GM21619 (cell line): Measurements from ENCODE around the gene PPP2R2C.

Experiments
- ATAC-seq: cut with Tn5 transposase; IDR thresholded peaks from one replicate; pipeline ENCODE4 v1.9.1; 2021; ENCODE audit not compliant: unreplicated experiment

The PPP2R2C gene

DNA sequence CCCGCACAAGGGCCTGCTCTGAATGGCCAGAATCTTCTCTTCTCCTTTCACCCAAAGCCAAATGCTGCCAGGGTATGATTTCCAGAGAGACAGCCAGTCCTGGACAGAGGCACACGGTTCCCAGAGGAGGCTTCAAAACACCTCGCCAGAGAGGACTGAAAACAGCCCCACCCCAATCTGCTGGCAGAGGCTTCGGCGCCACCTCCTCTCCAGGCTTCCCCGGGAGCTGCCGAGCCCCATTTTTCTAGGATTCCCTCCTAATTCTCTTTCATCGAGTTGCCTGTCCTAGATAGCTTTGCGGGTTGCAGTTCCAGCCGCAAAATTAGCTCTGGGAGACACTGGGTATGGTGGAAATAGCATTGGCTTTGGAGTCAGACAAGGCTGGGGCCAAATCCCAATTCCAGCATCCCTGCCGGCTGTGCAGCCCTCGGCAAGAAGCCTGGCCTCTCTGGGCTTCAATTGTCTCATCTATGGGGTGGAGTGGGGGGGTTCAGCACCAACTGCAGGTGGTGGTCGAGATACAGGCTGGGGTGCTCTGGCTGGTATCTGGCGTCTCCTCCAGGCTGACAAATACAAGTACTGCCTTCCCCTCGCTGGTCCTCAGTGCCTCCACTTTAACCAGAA is 22.6 kb downstream of the PPP2R2C start:
- ATAC-seq, result no peak

DNA sequence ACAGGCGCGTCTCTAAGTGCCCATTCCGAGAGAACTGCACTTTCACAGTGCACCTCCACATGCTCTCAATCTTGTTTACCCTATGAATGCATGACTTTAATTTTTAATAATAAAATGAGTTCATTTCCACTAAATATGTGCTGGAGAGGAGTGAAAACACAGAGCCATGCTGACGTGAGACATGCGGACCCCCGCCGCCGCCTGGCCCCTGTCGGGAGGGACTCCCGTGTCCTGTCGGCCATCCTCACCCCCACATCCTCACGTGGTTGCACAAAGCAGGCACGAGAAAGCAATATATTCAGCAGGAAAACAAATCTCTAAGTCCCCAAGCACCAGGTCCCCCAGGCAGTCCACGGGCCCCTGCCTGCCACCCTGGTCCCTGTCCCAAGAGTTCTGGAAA is 23.1 kb downstream of the PPP2R2C start:
- no peak for ATAC-seq

DNA sequence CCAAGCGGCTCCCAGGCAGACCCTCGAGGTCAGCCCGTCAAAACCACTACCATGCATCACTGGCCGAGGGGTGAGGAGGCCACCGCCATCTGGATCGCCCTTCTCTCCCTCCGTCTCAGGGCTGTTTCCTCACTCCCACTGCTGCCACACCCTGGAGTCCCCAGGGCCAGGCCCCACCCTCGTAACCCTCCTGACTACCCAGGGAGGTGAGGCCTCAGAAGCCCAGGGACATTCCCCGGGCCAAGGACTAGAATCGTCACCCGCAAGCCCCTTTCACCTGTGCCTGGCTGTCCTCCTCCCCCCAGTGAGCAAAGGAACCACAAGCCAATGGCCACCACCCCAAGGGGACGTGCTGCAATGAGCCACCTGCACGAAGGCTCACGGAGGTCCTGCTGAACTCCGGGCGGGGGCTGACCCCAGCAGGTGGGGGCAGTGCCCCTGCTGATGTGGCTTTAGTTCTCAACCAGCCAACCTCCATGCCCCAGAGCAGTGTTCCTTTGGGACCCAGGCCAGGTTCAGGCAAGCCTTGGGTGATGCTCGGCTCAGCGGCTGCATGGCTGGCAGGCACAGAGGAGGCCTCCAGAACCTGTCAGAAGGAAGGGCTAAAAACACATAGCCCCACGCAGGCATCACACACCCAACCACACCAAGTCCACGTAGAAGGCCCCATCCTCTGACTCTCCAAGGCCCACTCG is 23.8 kb downstream of the PPP2R2C start:
- ATAC-seq, result no peak

DNA sequence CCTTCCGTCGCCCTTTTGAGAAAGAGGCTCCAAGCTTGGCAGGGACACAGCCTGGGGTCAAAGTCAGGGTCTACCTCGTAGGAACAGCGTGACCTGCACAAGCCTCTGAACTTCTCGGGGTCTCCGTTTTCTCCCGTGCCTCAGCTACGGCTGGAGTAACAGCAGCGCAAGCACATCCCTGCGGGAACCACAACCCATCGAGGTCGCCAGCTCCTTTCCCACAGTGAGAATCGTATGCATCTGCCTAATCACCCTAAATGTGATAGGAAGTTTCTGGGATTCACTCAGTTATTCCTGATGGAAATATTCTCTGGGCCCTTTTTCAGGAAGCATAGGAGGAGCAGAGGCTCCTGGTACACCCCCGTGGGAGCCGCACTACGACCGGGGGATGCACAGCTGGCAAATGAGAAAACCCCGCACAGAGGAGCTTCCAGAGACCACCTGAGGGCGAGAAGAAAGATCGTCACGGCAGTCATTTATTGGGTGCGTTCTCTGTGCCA is 24.7 kb downstream of the PPP2R2C start:
- ATAC-seq, result no peak

DNA sequence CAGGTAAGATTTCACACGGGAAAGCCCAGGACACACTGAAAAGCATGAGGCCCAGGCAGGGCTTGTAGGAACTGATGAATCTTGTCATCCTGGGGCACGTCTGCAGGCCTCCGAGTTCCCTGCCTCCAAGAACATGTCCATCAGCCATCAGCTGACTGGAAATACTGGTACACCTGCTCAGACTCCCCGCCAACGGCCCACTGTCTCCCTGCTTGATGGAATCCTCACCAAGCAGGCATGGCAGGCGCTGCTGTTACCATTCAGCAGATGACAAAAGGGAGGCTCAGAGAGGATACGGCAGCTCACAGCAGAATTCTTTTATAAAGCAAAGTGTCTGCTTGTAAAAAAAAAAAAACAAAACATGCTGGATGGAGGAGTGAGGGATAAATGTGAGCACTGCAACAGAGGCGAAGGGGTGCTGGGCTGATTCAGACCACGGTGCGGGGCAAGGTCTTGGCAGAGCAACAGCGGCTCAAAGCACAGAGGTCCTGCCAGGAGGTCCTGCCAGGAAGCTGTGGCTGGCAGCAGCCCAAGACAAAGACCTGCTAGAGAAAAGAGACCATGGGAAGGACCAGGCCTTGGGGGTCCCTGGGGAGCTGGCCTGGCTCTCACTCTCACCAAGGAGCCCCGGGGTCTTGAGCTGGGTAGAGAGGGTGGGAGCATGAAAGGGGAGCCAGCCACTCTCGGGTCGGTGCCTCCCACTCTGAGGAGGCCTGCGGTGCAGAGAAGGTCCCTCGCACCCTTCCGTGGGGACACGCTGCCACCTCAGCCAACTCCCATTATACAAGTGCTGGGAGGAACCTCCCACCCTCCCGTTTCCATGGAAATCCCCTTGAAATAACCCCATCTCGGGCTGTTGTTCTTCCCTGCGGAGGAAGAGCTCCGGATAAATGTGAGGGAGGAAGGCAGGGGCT is 25.6 kb downstream of the PPP2R2C start:
- ATAC-seq, result no peak

DNA sequence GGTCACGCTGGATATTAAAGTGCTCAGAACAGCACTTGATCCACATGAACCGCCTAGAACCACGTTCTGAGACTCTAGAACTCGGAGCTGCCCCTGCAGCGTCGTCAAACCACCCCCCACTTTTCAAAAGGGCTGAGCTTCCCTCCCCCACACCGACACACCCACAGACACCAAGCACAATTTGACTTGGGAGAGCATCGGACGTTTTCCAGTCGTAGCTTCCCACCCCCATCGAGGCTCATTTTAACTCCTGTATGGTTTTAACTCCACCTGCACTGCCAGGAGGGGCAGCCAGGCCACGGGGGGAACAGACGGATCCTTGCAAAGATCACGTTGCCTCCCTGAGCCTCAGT is 26.3 kb downstream of the PPP2R2C start:
- ATAC-seq, result no peak

DNA sequence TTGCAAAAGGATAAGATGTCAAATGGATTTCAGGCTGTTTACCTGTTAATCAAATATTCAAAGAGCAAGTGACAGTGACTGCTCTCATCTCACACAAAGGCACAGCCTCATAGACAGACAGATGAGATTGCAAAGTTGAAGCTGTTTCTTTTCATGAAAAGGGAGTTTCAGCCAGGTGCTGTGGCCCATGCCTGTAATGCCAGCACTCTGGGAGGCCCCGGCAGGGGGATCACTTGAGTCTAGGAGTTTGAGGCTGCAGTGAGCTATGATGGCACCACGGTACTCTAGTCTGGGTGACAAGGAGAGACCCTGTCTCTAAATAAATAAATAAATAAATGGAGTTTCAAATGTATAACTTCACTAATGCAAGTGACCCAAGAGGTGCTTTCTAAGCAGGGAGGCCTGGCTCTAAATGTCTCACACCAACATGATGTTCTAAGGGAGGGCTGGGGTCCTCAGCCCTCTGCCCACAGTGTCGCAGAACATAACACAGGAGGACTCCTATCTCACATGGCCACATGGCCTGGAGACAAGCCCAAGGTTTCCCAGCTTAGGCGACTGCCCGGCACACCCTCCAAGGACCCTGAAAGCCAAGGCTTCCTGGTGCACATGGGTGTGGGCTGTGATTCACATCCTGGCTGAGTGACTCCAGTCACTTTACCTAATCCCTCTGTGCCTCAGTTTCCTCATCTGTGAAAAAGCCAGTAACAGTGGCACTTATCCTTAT is 26.8 kb downstream of the PPP2R2C start:
- no peak for ATAC-seq

DNA sequence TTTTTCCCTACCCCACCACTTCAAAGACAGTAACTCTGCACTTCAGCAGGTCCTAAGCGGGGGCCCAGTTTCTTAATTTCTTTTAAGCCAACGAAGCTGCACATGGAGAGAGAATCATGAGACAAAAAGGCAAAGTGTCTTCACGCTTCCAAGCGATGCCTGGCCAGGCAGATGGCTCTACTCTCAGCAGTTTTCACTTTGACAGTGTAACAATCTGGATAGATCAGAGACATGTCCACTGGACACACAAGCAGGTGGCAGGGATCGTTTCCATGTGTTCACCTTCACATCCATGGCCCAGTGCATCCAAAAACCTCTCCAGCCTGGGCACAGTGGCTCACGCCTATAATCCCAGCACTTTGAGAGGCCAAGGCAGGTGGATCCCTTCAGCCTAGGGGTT is 27.8 kb downstream of the PPP2R2C start:
- no peak for ATAC-seq

DNA sequence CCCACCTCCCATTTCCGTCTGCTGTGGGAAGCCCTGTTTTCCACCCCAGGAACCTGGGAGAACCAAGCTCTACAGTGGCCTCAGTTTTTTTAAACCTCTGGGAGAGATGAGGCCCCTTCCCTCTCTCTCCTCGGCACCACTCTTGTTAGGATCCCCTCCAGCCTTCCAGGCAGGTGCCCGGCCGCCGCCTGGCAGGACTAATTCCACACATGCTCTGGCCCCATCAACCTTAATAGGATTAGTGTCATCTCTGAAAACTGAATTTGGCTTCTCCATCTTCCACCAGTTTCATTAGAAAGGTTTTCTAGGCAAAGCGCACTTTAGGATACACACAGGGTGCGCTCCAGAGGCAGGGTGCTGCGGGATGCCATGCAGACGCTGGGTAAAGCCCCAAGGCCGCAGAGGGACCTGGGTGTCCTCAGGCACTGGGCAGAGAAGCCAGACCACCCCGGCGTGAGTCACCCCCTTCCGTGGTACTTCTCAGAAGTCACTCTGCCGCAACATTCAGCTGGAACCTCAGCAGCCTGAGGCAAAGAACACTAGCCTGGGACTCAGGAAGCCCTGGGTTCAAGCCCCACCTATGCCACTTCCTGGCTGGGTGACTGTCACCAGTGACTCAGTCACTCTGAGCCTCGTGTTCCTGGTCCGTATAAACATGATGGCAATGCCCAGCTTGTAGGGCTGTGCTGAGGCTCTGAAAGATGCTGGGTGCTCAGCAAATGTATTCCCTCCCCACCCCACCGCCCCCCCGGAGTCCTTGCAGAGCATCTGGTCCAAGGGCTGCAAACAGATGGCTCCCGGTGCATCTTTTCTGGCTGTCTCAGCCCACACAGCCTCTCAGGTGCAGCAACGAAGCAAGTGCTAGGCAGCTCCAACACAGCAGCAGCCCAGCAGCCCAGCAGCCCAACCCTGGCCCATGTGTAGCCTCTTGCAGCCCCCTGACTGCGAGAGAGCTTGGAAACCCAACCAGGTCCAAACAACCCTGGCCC is 29.1 kb downstream of the PPP2R2C start:
- no peak for ATAC-seq

DNA sequence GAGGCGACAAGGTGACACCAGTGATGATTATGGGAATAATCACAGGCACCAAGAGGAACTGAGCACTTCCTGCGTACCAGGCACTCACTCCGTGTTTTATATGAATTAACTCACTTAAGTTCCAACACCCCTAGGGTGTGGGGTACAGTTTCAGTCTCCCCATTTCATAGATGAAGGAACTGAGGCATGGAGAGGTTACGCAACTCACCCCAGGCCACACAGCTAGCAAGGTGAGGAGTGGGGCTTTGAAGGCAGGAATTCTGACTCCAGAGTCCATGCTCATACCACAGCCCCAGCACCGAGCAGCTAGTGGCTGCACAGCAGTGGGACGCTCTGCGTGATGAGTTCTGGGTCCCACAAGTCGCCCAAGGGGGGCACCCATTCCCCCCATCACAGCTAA is 29.9 kb downstream of the PPP2R2C start:
- ATAC-seq, result no peak

DNA sequence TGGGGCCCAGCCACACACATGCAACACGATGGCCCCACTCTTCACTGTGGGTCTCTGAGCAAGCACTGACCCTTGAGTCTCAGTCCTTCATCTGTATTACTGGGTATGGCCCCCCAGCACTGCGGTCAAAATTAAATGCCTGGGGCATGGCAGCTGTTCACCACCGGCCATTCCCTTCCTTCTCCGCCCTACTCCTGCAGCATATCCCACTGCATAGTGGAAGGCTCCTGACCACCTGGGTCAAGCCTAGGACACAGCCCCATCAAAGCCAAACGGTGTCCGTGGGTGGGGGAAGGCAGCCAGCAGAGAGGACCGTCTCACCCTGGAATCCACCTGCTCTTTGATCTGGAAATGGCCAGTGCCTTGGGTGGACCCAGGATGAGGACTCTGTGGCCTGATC is 30.7 kb downstream of the PPP2R2C start:
- ATAC-seq, result no peak

DNA sequence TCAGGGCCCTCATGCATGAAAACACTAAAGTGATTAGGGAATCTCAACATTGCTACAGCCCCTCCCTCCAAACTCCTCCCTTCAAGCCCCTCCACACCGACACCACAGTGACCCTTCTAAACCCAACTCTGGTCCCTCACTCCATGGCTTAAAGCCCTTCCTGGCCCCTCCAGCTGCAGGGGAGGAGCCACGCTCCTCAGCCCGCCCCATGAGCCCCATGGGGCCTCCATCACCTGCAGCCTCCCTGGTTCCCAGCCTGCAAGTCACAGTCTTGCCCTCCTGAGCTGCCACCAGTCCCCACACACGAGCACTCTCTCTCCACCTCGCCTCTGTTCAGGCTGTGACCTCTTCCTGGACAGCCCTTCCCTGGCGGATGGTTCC is 31.2 kb downstream of the PPP2R2C start:
- no peak for ATAC-seq

DNA sequence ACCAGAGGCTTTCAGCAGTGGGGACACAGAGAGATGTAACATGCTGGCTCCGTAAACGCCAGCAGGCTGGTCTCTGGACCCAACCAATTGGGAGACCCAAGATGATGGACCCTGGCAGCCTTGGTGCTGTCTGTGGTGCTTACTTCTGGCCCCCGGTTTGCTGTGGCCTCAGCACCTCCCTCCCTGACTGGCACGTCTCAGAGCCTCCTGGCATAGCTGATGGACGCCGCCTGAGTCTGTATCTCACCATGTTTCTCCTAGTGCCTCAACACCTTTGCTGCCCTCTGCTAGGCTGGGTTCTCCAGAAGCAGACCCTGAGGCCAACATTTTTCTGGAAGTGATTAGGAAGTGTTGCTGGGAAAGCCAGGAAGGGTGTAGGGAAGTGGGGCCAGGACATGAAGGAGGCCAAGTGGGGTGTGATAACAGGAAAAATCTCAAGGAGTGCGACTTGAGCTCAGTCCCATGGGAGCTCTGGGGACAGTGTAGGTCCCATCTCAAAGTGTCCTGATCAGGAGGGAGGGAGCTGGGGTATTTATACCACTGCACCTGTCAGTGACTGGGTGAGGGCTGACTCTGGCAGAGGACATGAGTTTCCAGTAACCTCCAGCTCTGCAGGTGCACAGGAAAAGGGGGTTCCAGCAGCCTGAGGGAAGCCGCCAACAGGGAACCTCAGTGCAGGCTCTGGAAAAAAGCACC is 31.8 kb downstream of the PPP2R2C start:
- no peak for ATAC-seq

DNA sequence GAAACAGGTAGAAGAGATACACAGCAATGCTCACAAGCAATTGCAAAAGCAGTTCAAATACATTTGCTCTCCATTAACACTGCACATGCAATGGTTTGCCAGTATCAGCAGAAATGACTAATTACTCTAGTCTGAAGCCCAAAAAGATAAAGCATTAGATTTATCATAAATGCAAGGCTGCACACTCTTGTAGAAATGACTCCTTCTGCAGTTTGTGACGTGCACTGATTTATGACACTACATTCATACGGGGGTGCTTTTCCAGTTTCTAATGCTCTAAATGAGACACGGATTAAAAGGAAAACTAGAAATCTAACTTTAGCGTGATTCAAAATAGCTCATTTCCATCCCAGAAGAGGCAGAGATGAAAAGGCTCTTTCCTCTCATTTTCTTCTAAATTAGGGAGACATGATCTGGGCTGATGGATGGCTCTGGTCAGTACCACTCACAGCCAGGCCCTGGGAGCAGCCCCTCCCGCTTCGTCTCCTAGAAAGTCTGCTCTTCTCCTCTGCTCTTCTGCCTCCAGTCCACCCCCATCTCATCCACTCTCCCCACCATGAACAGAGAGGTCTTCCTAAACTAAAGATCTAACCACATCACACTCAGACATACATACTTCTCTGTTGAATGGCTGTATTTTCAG is 33.2 kb downstream of the PPP2R2C start:
- ATAC-seq, result no peak

DNA sequence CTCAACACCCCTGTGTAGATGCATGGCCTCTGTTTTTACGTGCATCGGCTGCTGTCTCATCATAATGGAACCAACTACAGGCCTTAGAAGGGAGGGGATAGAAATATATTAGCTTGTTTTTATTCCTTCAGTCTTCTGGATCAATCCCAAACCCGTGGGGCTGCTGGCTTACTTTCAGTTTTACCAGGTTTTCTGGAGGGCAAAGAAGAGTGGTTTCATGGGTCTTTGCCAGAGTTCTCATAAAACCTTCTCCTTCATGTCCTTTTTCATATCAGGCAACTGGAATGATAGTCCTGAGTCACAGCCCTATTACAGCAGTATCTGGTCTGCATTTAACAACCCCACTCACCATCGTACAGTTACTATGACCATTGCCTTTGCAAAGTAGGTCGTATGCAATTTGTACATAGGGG is 34.6 kb downstream of the PPP2R2C start:
- no peak for ATAC-seq

DNA sequence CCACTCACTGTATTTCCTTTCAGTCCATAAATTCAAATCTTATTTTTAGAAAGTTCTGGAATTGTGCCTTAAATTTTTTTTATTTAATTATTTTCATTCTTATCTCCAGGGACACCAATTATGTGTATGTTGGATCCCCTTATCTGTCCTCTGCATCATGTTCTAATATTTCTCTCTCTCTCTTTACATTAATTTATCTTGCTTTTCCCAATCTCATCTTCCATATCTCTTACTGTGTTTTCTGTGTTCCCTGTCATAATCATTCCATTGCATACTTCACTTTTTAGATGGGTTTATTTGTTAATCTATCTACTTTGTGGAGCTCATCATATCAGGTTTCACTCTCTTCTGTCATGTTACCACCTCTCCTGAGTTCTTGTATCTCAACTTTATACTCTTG is 37.4 kb downstream of the PPP2R2C start:
- ATAC-seq, result no peak

DNA sequence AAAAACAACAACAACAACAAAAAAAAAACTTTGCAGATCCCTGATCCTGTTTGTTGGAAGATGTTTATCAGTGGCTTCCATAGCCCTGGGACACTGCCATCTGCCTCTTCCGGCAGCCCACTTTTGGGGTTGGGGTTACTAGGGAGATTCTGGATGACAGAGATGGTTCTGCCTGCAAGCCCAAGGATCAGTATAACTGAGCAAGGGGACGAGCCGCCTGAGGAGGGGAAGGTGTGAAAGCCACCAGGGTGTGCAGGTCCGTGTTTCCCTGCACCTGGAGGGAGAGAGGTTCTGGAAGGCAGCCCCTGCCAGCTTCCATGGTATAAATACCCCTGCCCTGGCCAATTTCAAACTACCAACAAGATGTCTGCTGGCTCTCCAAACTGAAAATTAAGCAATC is 41.5 kb downstream of the PPP2R2C start:
- no peak for ATAC-seq

DNA sequence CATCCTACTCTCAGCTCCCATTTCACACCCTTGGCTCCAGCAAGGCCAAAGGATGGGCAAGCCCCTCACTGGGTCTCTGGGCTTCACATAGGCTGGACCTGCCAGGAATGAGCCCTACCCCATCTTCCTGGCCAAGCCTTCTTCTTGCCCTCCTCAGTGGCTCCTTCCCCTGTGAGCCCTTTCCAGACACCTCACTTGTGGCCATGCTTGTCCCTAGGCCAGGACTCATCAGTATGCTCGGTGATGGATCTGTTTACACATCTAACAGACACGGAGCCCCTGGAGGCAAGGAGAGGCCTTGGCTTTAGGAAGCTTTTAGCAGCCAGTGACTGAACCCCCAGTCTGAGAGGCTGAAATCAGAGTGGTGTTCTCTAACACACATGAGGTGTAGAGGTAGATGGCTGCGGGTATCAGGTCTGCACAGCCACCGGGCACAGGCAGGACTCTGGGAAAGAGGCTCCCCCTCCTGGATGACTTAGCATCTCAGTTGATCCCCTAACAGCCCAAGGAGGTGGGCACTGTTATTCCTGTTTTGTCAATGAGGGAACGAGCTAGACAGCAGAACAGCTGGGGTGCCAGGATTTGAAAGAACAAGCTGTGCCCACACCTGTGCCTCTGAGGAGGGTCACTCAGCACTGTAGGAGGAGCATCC is 44.8 kb downstream of the PPP2R2C start:
- ATAC-seq, result no peak
